GM19035 (cell line): Measurements from ENCODE around the gene JSRP1.
A peak's percentile ranks its signal among the peaks of the same experiment; 100 is the strongest.
"Not testable (repeated sequence)": the region's sequence is repeated elsewhere in the genome, so short reads cannot be mapped to it uniquely, and the experiment has no call there.

Experiments used
- ATAC-seq: cut with Tn5 transposase; IDR thresholded peaks from one replicate; pipeline ENCODE4 v1.9.1; 2021; ENCODE audit not compliant: unreplicated experiment

The JSRP1 gene

DNA sequence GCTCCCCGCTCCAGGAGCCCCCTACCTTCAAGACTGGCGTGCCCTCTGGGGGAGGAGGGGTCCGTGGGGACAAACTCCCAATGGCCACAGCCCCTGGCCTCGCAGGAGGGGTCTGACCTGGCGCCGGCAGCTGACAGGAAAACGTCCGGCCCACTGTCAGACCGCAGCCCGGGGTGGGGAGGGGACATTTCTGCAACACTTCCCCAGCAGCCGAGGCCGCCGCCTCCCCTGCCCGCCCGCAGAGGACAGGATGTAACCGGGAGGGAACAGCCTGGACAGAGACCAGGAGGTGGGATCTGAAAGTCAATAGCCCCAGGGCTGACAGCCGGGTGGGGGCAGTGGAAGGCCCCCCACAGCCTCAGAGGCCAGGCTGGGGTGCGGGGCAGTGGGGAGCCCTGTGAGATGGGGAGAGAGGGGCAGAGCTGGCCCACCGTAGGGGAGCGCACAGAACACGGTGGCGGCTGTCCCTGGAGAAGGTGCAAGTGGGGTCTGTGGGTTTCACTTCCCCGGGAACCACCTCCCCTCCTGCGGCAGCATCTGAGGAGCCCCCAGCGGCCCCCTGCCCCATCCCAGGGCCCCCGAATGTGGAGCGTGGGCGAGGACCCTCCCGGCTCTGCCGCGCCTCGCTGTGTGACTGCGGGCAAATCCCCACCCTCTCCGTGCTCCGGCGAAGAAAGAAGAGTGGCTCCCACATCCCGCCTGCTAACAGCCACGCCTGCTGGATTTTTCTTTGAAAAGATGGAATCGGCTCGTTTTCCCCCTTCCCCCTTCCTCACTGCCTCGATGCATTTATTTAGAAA lies 26.0 kb upstream of the JSRP1 start, which contains the start of gene PEAK3:
Gene PEAK3 (minus strand): TSS at position 114 of the 800 bp plus-strand sequence. CDS start 1,244 bp downstream, outside the sequence.
- no peak for ATAC-seq

- not testable (repeated sequence) for ATAC-seq
Observed at GRCh38 chr19:2281265-2282061, 25.2 kb upstream of the JSRP1 start.

- ATAC-seq, result no peak
Observed at GRCh38 chr19:2280633-2281264, 24.5 kb upstream of the JSRP1 start.

DNA sequence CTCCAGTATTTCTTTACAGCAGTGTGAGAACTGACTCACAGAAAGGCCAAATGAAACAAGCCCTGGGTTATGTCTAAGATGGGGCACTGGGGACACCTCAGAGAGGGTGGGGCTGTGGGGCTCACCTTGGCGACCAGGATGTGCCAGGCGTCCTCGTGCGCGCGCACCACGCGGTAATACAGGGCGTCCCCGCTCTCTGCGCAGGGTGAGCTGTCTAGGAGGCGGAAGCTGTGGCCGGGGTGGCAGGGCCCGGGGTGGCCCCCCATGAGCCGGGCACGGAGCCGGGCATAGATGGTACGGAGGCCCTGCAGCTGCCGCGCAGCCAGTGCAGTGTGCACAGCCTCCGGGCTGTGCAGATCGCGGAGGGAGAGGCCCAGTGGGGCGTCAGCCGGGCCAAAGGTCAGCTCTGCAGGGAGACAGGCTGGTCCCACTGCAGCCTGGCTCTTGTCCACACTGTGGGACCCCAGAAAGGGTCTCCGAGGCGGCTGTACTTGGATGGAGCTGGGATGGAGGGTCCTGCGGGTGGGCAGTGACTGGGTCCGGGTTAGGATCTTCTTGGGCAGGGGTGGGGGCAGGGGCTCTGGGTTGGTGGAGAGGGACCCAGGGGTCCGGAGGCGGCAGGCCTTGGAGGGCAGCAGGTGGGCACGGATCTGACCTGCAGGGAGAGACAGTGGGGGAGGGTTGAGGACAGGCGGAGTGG lies 22.4 kb upstream of the JSRP1 start:
- ATAC-seq, result no peak

DNA sequence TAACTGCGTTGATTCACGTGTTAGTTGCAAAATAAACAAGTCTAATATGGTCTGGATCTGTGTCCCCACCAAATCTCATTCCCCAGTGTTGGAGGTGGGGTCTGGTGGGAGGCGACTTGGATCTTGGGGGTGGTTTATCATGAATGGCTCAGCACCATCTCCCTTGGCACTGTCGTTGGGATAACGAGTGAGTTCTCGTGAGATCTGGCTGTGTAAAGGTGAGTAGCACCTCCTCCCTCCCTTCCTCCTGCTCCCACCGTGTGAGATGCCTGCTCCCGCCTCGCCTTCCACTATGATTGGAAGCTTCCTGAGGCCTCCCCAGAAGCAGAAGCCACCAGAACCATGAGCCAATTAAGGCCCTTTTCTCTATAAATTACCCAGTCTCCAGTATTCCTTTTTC lies 20.9 kb upstream of the JSRP1 start:
- no peak for ATAC-seq

GRCh38 chr19:2276429-2276986 lies 20.3 kb upstream of the JSRP1 start:
- no peak for ATAC-seq

DNA sequence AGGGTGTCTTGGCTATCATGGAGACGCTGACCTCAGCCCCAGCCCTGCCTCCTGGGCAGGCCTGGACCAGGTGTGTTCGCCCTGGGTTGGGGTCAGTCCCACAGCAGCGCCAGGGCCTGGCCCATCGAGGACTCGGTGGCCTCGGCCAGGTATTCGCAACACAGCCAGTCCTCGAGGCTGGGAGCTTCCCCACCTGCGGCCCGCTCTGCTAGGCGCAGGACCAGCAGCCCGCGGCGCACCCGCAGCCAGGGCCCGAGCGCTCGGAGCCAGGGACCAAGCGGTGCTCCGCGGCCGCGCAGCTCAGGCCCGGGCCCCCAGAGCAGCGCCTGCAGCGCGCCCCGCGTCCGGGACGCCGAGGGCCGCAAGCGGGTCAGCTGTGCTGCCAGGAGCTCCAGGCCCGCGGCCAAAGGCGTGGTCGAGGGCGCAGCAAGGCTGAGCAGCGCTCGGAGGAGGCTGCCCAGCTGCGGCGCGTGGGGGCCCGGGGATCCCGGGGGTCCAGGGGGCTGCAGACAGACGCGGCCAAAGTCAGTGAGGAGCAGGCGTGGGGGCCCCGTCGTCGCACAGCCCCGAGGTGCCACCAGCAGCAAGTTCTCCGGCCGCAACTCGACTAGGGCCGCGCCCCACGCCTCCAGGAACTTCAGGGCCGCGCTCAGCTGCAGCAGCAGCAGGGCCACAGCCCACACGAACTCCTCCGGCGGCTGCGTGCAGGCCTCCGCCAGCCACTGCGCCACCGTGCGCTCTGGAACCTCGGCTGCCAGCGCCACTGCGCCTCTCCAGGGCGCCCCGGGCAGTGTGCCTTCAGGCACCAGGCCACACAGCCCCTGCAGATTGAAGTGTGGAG lies 19.6 kb upstream of the JSRP1 start:
- ATAC-seq, result no peak

GRCh38 chr19:2274931-2275535 lies 18.8 kb upstream of the JSRP1 start:
- ATAC-seq, result no peak

DNA sequence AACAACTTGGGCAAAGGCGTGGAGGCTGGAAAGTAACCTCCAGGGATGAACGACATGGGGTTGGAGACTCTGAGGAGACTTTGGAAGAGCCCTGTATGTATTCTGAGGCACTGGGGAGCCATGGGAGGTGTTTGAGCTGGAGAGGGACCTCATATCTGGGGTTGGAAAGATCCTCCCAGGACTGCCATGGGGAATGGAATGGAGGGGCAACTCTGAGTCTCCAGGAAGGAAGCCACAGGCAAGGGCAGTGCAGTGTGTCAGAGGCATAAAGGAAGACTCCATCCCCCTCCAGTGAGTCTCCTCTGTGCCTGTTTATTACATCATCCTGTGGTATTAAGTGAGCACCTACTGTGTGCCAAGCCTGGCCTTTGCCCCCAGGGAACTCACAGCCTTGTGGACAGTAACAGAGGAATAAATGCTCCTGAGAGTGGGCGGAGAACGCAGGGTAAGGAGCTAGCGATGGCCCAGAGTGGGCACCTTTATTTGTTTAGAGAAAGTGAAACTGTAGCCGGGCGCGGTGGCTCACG lies 18.0 kb upstream of the JSRP1 start:
- ATAC-seq, result no peak

DNA sequence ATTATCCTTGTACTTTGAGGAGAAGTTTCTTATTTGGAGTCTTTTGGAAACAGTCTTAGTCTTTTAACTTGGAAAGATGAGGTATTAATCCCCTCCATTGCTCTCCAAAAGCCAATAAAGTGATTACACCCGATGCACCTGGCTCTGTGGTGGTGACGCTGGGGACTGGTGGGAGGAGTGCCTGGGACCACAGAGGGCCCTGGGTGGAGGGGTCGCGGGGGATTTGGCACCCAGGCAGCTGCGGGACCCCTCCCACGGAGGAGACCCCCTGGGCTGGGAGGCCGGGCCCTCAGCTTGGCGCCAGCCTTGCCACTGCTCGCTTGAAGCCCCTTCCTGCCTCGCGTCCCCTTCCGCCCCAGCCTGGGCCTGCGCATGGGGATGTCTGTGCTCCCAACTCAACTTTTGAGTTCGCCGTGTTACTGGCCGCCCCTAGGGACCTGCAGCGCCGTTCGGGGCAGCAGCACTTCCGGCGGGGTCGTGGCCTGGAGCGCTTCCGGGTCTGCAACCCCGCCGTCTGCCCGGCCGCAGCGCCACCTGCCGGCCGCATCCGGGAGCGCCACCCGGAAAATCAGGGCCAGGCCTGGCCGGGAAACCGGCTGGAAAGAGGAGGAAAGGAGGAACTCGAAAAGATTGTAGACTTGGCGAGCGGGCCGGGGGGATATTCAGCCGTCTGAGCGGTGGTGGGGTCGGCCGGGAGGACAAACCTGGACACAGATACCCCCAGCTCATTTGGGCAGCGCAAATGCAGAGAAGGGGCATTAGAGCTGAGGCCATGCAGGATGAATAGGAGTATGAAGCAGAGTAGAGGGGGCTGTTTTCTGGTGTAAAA lies 17.4 kb upstream of the JSRP1 start:
- peak; percentile 25 for ATAC-seq

DNA sequence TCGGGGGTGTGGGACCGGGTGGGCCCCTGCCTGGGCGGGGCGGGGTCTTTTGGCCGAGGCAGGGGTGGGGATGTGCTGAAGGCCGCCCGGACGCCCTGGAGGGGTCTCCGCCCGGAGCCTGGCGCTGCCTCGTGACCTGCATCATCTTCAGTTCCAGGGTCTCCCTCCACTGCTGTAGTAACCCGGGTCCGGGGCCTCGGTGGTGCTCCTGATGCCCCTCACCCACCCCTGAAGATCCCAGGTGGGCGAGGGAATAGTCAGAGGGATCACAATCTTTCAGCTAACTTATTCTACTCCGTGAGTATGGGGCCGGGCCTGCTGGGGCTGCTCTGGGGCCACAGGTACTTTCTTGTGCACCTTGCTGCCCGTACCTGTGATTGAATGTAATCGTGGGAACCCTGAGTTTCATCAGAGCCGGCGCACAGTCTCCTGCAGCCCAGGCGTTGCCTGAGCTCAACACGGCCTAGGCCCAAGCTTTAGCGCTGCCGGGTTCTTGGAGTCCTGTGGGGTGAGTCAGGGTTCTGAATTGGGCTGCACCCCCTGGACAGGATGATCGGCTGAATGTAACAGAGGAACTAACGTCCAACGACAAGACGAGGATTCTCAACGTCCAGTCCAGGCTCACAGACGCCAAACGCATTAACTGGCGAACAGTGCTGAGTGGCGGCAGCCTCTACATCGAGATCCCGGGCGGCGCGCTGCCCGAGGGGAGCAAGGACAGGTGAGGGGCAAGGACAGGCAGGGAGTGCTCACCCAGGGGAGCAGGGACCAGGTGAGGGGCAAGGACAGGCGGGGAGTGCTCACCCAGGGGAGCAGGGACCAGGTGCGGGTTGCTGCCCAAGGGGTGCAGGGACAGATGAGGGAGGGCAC lies 15.3 kb upstream of the JSRP1 start:
- ATAC-seq, result no peak

GRCh38 chr19:2270423-2271233 lies 14.4 kb upstream of the JSRP1 start:
- ATAC-seq, result no peak

- no peak for ATAC-seq
Observed at GRCh38 chr19:2270157-2270422, 13.9 kb upstream of the JSRP1 start.

- peak; percentile 63 for ATAC-seq
Observed at GRCh38 chr19:2269244-2270156, 13.3 kb upstream of the JSRP1 start.

GRCh38 chr19:2268861-2269243 lies 12.6 kb upstream of the JSRP1 start:
- no peak for ATAC-seq

- ATAC-seq, result no peak
Observed at GRCh38 chr19:2268480-2268830, 12.2 kb upstream of the JSRP1 start.
